AG20443 (cell line): ENCODE results near the gene CNGB1.
"Not testable (repeated sequence)": the region's sequence is repeated elsewhere in the genome, so short reads cannot be mapped to it uniquely, and the experiment has no call there.

Experiments used
- DNase-seq: peaks from one replicate; pipeline ENCODE4 v3.0.0; 2012; ENCODE audit warnings: low spot score, mixed read lengths

The CNGB1 gene

GRCh38 chr16:57952909-57953308 lies 18.0 kb downstream of the CNGB1 start:
- no peak for DNase-seq

GRCh38 chr16:57951204-57951960 lies 19.5 kb downstream of the CNGB1 start:
- DNase-seq = no peak

GRCh38 chr16:57950382-57950781 lies 20.5 kb downstream of the CNGB1 start:
- no peak for DNase-seq

GRCh38 chr16:57949595-57950238 lies 21.2 kb downstream of the CNGB1 start:
- no peak for DNase-seq

GRCh38 chr16:57949013-57949412 lies 21.9 kb downstream of the CNGB1 start:
- no peak for DNase-seq

GRCh38 chr16:57948027-57948426 lies 22.9 kb downstream of the CNGB1 start:
- DNase-seq = no peak

- no peak for DNase-seq
Measured at GRCh38 chr16:57947261-57947660, 23.7 kb downstream of the CNGB1 start.

GRCh38 chr16:57946181-57946801 lies 24.6 kb downstream of the CNGB1 start:
- no peak for DNase-seq

GRCh38 chr16:57945740-57946138 lies 25.2 kb downstream of the CNGB1 start:
- DNase-seq = no peak

GRCh38 chr16:57944970-57945739 lies 25.8 kb downstream of the CNGB1 start:
- no peak for DNase-seq

- not testable (repeated sequence) for DNase-seq
Measured at GRCh38 chr16:57943381-57943780, 27.5 kb downstream of the CNGB1 start.

- DNase-seq = not testable (repeated sequence)
Measured at GRCh38 chr16:57941901-57942300, 29.0 kb downstream of the CNGB1 start.

- no peak for DNase-seq
Measured at GRCh38 chr16:57941016-57941664, 29.8 kb downstream of the CNGB1 start.

GRCh38 chr16:57940382-57940966 lies 30.5 kb downstream of the CNGB1 start:
- DNase-seq = no peak

- no peak for DNase-seq
Measured at GRCh38 chr16:57939872-57940224, 31.1 kb downstream of the CNGB1 start.

GRCh38 chr16:57938936-57939871 lies 31.7 kb downstream of the CNGB1 start:
- DNase-seq = peak; percentile 93

- no peak for DNase-seq
Measured at GRCh38 chr16:57938484-57938883, 32.4 kb downstream of the CNGB1 start.

GRCh38 chr16:57937861-57938260 lies 33.1 kb downstream of the CNGB1 start:
- DNase-seq = no peak

- no peak for DNase-seq
Measured at GRCh38 chr16:57935904-57936303, 35.0 kb downstream of the CNGB1 start.

GRCh38 chr16:57930533-57930932 lies 40.4 kb downstream of the CNGB1 start:
- no peak for DNase-seq

- DNase-seq = no peak
Measured at GRCh38 chr16:57929250-57929649, 41.7 kb downstream of the CNGB1 start.
